Duodenal mucosa (tissue), 2 donors: ENCODE measurements around the gene ERO1B.
"Not testable (repeated sequence)": the region's sequence is repeated elsewhere in the genome, so short reads cannot be mapped to it uniquely, and the experiment has no call there.

ENCODE experiments used
- H3K27ac ChIP-seq: one replicate; pipeline ENCODE4 v1.7.0; 2013; ENCODE audit warnings: low read depth, low read length
- H3K27me3 ChIP-seq, 2 donors: one replicate each; pipeline ENCODE4 v1.7.0; 2013; ENCODE audit warnings: low read length in 2 of 2, control low read depth in 1 of 2; ENCODE audit not compliant: insufficient read depth in 2 of 2, control insufficient read depth in 1 of 2
- H3K36me3 ChIP-seq, 2 donors: one replicate each; pipeline ENCODE4 v1.7.0; 2013; ENCODE audit warnings: low read length in 2 of 2, control low read depth in 1 of 2; ENCODE audit not compliant: insufficient read depth in 2 of 2, control insufficient read depth in 1 of 2
- H3K4me1 ChIP-seq, 2 donors: one replicate each; pipeline ENCODE4 v1.7.0; 2013; ENCODE audit warnings: low read length in 2 of 2, control low read depth in 1 of 2; ENCODE audit not compliant: insufficient read depth in 2 of 2, control insufficient read depth in 1 of 2
- H3K4me3 ChIP-seq, 2 donors: one replicate each; pipeline ENCODE4 v1.7.0; 2013; ENCODE audit warnings: low read length in 2 of 2, low read depth in 1 of 2
- H3K9ac ChIP-seq, 2 donors: one replicate each; pipeline ENCODE4 v1.7.0; 2013; ENCODE audit warnings: low read length in 2 of 2, low read depth in 1 of 2
- H3K9me3 ChIP-seq, 2 donors: one replicate each; pipeline ENCODE4 v1.7.0; 2013; ENCODE audit warnings: low read length in 2 of 2, control low read depth in 1 of 2; ENCODE audit not compliant: control insufficient read depth in 1 of 2

Gene ERO1B

DNA sequence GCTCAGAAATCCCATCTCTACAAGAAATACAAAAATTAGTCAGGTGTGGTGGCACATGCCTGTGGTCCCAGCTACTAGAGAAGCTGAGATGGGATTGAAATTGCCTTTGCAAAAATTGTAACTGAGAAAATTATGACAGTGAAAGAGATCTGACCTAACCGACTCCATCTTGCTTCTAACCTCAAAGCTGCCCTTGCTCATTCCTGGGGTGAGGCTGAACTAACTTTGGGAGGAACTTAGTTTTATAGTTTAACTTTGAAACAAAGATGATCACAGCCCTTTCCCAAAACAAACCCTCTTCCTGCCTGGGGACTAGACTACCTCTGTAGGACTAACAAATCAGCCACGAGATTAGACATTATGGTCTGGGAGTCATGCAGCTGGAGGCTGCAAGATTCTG lies 33.8 kb upstream of the ERO1B start:
- H3K4me1 ChIP-seq, result no peaks in the 10 kb centered on the region
- H3K9ac ChIP-seq, result no peak overlapping the region
- H3K27me3 ChIP-seq, result no peaks in the 10 kb centered on the region
- H3K9me3 ChIP-seq, result no peaks in the 10 kb centered on the region
- H3K27ac ChIP-seq, result no peak overlapping the region
- no peaks in the 10 kb centered on the region for H3K36me3 ChIP-seq
- no peak overlapping the region for H3K4me3 ChIP-seq

DNA sequence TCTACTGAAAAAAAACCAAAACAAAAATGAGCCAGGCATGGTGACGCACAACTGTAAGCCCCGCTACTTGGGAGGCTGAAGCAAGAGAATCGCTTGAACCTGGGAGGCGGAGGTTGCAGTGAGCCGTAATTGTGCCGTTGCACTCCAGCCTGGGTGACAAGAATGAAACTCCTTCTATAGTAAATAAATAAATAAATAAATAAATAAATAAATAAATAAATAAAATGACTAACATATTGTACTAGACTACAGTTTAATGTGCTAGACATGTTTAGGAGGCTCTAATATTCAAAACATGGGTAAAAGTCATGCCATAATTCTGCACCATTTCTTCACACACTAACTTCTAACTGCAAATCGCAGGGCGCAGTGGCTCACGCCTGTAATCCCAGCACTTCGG lies 33.3 kb upstream of the ERO1B start:
- Histone ChIP-seq H3K9ac (no peak overlapping the region), H3K36me3 (no peaks in the 10 kb centered on the region), H3K9me3 (no peaks in the 10 kb centered on the region), H3K27ac (no peak overlapping the region), H3K27me3 (no peaks in the 10 kb centered on the region), H3K4me3 (no peak overlapping the region), H3K4me1 (no peaks in the 10 kb centered on the region)

DNA sequence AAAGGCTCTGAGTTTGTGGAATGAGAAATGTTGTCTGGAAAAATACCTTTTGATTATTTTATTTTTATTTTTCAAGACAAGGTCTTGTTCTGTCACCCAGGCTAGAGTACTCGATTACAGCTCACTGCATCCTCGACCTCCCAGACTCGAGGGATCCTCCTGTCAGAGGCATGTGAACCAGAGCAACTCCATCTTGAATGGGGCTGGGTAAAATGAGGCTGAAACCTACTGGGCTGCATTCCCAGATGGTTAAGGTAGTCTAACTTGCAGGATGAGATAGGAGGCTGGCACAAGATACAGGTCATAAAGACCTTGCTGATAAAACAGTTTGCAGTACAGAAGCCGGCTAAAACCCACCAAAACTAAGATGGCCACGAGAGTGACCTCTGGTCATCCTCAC lies 32.3 kb upstream of the ERO1B start:
- not testable (repeated sequence) for H3K4me1 ChIP-seq, H3K27me3 ChIP-seq, H3K36me3 ChIP-seq, H3K4me3 ChIP-seq, H3K9me3 ChIP-seq, H3K27ac ChIP-seq, H3K9ac ChIP-seq

DNA sequence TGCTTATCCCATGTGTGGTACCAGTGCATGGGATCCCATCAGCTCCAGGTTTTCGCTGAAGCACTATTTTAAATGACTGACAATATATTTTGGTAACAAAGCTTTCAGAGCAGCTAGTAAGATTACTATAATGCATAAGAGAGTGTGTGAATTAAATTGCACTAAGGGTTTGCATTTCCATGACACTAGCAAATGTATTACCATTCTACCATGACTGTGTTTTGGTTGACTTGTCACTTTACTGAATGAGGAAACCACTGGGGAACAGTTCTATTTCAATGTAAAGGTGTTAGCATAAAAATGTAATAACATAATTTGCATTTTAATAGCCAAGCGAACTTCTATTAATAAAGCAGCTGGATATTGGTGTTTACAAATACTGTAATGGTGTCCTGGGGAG lies 31.7 kb upstream of the ERO1B start:
- H3K9ac ChIP-seq, result no peak overlapping the region
- H3K9me3 ChIP-seq, result no peaks in the 10 kb centered on the region
- H3K4me3 ChIP-seq, result no peak overlapping the region
- no peaks in the 10 kb centered on the region for H3K27me3 ChIP-seq
- no peaks in the 10 kb centered on the region for H3K4me1 ChIP-seq
- H3K27ac ChIP-seq, result no peak overlapping the region
- no peaks in the 10 kb centered on the region for H3K36me3 ChIP-seq

DNA sequence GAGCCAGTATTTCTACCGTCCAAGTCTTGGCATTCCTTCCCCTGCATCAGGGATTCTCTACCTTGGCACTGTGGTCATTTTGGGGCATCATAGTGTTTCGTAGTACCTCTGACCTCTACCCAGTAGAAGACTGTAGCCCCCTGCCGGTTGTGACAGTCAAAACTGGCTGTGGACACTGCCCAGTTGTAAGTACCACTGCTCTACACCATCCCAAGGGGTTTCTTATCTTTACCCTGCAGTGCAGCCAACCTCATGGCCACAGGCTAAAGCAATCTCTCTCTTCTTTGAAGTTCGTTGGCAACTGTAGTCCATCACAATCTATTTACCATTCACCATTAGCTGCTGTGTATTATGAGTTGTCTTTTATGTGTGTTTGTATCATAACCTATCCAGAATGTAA lies 29.3 kb upstream of the ERO1B start:
- no peaks in the 10 kb centered on the region for H3K4me1 ChIP-seq
- H3K9ac ChIP-seq, result no peak overlapping the region
- H3K4me3 ChIP-seq, result no peak overlapping the region
- H3K27me3 ChIP-seq, result no peaks in the 10 kb centered on the region
- no peaks in the 10 kb centered on the region for H3K36me3 ChIP-seq
- H3K9me3 ChIP-seq, result no peaks in the 10 kb centered on the region
- no peak overlapping the region for H3K27ac ChIP-seq

DNA sequence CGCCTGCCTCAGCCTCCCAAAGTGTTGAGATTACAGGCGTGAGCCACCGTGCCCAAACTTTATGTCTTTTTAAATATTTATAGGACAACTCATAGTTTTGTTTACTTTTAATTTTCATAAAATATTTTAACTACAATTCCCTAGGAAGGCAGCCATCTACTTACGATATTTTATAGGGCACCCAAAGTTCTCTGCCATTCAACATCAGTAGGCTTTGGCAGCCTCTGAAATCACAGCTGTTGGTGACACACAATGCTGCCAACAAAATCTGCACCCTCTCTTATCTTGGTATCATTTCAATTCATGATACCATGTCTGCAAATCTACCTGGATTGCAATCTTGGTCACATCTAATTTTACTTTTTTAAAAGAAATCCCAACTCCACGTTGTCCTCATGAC lies 27.1 kb upstream of the ERO1B start:
- Histone ChIP-seq H3K27me3 (no peaks in the 10 kb centered on the region), H3K9me3 (no peaks in the 10 kb centered on the region), H3K9ac (no peak overlapping the region), H3K4me3 (no peak overlapping the region), H3K27ac (no peak overlapping the region), H3K36me3 (no peaks in the 10 kb centered on the region), H3K4me1 (peaks cover 8 to 10% of the 10 kb centered on the region in 2 donors)

DNA sequence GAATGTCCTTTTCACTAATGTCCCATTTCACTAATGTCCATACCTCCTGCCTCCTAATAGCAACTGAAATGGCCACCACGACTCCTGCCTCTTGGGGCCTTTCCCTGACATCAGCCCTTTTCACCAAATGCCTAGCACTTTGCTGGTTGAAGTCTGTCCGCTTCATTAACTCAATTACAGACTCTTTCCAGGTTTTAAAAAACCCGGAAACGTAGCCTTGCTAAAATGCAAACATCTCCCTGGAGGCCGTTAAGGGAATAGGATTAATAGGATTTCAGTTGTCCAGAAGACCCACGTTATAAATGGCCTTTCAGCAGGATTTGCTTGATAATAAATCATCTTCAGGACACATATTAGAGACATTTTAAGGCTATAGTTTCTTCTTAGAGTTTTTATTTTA lies 25.7 kb upstream of the ERO1B start:
- H3K4me1 ChIP-seq, result peaks cover 10% of the 10 kb centered on the region in 2 donors
- H3K27me3 ChIP-seq, result no peaks in the 10 kb centered on the region
- no peaks in the 10 kb centered on the region for H3K36me3 ChIP-seq
- no peak overlapping the region for H3K27ac ChIP-seq
- no peaks in the 10 kb centered on the region for H3K9me3 ChIP-seq
- no peak overlapping the region for H3K9ac ChIP-seq
- no peak overlapping the region for H3K4me3 ChIP-seq

DNA sequence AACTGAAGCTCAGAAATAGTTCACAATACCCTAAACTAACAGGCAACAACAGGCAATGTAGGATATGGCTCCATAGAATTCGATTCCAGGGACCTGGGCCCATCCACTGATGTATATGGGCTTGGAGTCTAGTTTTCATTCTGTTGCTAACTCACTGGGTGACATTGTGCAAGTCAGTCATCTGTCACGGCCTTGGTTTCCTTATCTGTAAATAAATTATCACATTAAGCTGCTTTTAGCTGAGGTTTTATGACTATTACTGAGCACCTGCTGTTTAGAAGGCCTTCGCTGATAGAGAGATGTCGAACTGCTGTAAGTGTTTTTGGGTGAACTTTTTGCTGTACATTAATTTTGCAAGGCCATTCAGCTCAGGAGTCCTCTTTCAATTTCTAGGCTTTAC lies 22.9 kb upstream of the ERO1B start:
- no peaks in the 10 kb centered on the region for H3K36me3 ChIP-seq
- H3K27ac ChIP-seq, result no peak overlapping the region
- H3K9me3 ChIP-seq, result no peaks in the 10 kb centered on the region
- H3K4me1 ChIP-seq, result peaks cover 10 to 20% of the 10 kb centered on the region in 2 donors
- no peak overlapping the region for H3K9ac ChIP-seq
- H3K27me3 ChIP-seq, result no peaks in the 10 kb centered on the region
- H3K4me3 ChIP-seq, result no peak overlapping the region

DNA sequence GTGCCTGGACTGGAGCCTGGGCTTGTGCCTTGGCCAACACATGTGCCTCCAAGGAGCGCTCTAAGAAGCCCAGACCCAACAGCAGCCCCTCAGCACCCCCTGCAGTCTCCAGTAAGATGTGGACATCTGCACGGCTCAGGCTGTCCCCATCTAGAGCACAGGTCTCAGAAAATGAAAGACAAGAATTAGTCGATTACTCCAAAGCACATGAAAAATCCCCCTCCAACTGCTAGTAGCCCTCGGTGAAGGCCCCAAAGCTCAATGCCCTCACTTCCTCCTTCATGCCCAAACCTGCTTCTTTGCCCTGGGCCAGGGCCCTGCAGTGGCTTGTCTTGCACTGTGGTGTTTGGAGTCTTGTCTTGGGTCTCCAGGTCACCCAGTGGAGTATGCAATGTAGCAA lies 21.9 kb upstream of the ERO1B start:
- H3K36me3 ChIP-seq, result no peaks in the 10 kb centered on the region
- no peak overlapping the region for H3K9ac ChIP-seq
- H3K27ac ChIP-seq, result no peak overlapping the region
- H3K4me3 ChIP-seq, result no peak overlapping the region
- no peaks in the 10 kb centered on the region for H3K9me3 ChIP-seq
- peaks cover 10 to 20% of the 10 kb centered on the region in 2 donors for H3K4me1 ChIP-seq
- H3K27me3 ChIP-seq, result no peaks in the 10 kb centered on the region

DNA sequence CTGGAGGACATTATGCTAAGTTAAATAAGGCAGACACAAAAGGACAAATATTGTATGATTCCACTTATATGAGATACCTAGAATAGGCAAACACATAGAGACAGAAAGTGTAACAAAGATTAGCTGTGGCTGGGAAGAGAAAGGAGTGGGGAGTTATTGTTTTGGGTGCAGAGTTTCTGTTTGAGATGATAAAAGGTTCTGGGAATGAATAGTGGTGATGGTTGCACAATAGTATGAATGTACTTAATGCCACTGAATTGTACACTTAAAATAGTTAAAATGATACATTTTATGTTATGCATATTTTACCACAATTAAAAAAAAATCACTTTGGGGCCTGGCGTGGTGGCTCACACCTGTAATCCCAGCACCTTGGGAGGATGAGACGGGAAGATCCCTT lies 21.2 kb upstream of the ERO1B start:
- Histone ChIP-seq H3K9ac (no peak overlapping the region), H3K27me3 (no peaks in the 10 kb centered on the region), H3K9me3 (no peaks in the 10 kb centered on the region), H3K36me3 (no peaks in the 10 kb centered on the region), H3K4me3 (no peak overlapping the region), H3K27ac (no peak overlapping the region), H3K4me1 (peaks cover 10 to 20% of the 10 kb centered on the region in 2 donors)

DNA sequence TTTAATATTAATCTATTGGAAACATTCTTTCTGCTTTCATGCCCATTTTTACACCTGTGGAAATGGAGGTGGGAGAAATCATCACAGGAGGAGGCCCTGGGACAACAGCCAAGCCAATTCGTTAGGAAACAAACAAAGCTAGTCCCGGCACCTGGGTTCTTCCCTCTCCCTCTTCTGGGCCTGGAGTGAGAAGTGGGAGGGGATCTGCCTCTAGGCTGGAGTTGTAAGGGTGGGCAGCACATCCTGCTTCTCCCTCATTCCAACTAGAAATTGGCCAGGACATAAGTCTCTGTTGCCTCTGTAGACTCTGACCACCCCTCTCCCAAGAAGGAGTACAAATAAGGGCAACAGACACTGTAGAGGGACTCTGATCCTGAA lies 20.2 kb upstream of the ERO1B start:
- H3K27ac ChIP-seq, result no peak overlapping the region
- peaks cover 17 to 20% of the 10 kb centered on the region in 2 donors for H3K4me1 ChIP-seq
- H3K27me3 ChIP-seq, result no peaks in the 10 kb centered on the region
- no peaks in the 10 kb centered on the region for H3K9me3 ChIP-seq
- no peak overlapping the region for H3K4me3 ChIP-seq
- no peak overlapping the region for H3K9ac ChIP-seq
- no peaks in the 10 kb centered on the region for H3K36me3 ChIP-seq
